ENCODE results near the gene TFDP1. TPM values are rescaled to one million over a fixed set of nuclear protein-coding genes. Genes with fewer than 3 reads are reported as not detected.

Gene TFDP1
- total RNA-seq, 1 donor from 2014 or later = 54.4 TPM

GRCh38 chr13:113663934-113664333 lies 79.4 kb downstream of the TFDP1 start:
- no peak overlapping the region for H3K4me3 ChIP-seq (ENCODE audit: low read depth, low read length)
- H3K36me3 ChIP-seq (ENCODE audit: control insufficient read depth, insufficient read depth, low read length) = no peaks in the 10 kb centered on the region
- TF ChIP-seq CTCF (IDR thresholded peaks at IDR 0.05; ENCODE audit: insufficient read depth, low read length, poor library complexity, severe bottlenecking) = no peak
- DNase-seq (ENCODE audit: low read depth) = no peak
- peaks cover 16% of the 10 kb centered on the region for H3K27me3 ChIP-seq (ENCODE audit: control insufficient read depth, insufficient read depth, low read length)

GRCh38 chr13:113664751-113665596 lies 80.4 kb downstream of the TFDP1 start:
- H3K36me3 ChIP-seq (ENCODE audit: control insufficient read depth, insufficient read depth, low read length) = no peaks in the 10 kb centered on the region
- no peak for TF ChIP-seq CTCF (IDR thresholded peaks at IDR 0.05; ENCODE audit: insufficient read depth, low read length, poor library complexity, severe bottlenecking)
- H3K27me3 ChIP-seq (ENCODE audit: control insufficient read depth, insufficient read depth, low read length) = peaks cover 16% of the 10 kb centered on the region
- DNase-seq (ENCODE audit: low read depth) = no peak
- H3K4me3 ChIP-seq (ENCODE audit: low read depth, low read length) = no peak overlapping the region

GRCh38 chr13:113665597-113666328 lies 81.2 kb downstream of the TFDP1 start:
- H3K36me3 ChIP-seq (ENCODE audit: control insufficient read depth, insufficient read depth, low read length) = no peaks in the 10 kb centered on the region
- H3K4me3 ChIP-seq (ENCODE audit: low read depth, low read length) = no peak overlapping the region
- H3K27me3 ChIP-seq (ENCODE audit: control insufficient read depth, insufficient read depth, low read length) = peaks cover 16% of the 10 kb centered on the region
- no peak for DNase-seq (ENCODE audit: low read depth)
- TF ChIP-seq CTCF (IDR thresholded peaks at IDR 0.05; ENCODE audit: insufficient read depth, low read length, poor library complexity, severe bottlenecking) = no peak

GRCh38 chr13:113666329-113666670 lies 81.7 kb downstream of the TFDP1 start:
- H3K27me3 ChIP-seq (ENCODE audit: control insufficient read depth, insufficient read depth, low read length) = peaks cover 16% of the 10 kb centered on the region
- no peak for DNase-seq (ENCODE audit: low read depth)
- TF ChIP-seq CTCF (IDR thresholded peaks at IDR 0.05; ENCODE audit: insufficient read depth, low read length, poor library complexity, severe bottlenecking) = no peak
- no peak overlapping the region for H3K4me3 ChIP-seq (ENCODE audit: low read depth, low read length)
- no peaks in the 10 kb centered on the region for H3K36me3 ChIP-seq (ENCODE audit: control insufficient read depth, insufficient read depth, low read length)

DNA sequence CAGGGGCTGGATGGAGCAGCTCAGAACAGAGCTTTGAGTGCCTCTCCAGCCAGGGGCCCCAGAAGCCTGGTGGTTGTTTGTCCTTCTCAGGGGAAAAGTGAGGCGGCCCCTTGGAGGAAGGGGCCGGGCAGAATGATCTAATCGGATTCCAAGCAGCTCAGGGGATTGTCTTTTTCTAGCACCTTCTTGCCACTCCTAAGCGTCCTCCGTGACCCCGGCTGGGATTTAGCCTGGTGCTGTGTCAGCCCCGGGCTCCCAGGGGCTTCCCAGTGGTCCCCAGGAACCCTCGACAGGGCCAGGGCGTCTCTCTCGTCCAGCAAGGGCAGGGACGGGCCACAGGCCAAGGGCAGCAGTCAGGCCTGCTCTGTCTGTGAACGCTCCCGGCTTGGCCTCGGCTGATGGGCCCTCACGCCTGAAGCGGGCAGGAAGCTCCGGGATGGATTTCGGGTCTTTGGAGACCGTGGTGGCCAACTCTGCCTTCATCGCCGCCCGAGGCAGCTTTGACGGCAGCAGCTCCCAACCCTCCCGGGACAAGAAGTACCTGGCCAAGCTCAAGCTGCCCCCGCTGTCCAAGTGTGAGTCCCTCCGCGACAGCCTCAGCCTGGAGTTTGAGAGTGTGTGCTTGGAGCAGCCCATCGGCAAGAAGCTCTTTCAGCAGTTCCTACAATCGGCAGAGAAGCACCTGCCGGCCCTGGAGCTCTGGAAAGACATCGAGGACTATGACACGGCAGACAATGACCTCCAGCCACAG lies 82.6 kb downstream of the TFDP1 start, which contains the start of gene GRK1:
Gene GRK1, plus strand, starts transcription at position 269 of the 751 bp plus-strand sequence. Its CDS starts 168 bp downstream, at position 437.
- peaks cover 16% of the 10 kb centered on the region for H3K27me3 ChIP-seq (ENCODE audit: control insufficient read depth, insufficient read depth, low read length)
- H3K36me3 ChIP-seq (ENCODE audit: control insufficient read depth, insufficient read depth, low read length) = no peaks in the 10 kb centered on the region
- no peak within 1 kb of the TSS for H3K4me3 ChIP-seq (ENCODE audit: low read depth, low read length)
- no peak for DNase-seq (ENCODE audit: low read depth)
- TF ChIP-seq CTCF (IDR thresholded peaks at IDR 0.05; ENCODE audit: insufficient read depth, low read length, poor library complexity, severe bottlenecking) = no peak

Measured in kidney epithelial cell (primary cell).